ENCODE measurements around the gene LPCAT1. TPM values are rescaled to one million over a fixed set of nuclear protein-coding genes. Genes with fewer than 3 reads are reported as not detected.

Gene LPCAT1
- total RNA-seq, 1 experiment from 2014 or later, result 59.8 TPM

- H3K4me1 ChIP-seq (ENCODE audit: control insufficient read depth, insufficient read depth, low read length), result peaks cover 3% of the 10 kb centered on the region; the same call in 1 of the 2 replicates
Measured at GRCh38 chr5:1550287-1551076, 26.7 kb upstream of the LPCAT1 start.

GRCh38 chr5:1549475-1550030 lies 25.8 kb upstream of the LPCAT1 start:
- Histone ChIP-seq H3K27ac (ENCODE audit: low read length) (no peak overlapping the region), H3K4me1 (ENCODE audit: control insufficient read depth, insufficient read depth, low read length) (peaks cover 3% of the 10 kb centered on the region; the same call in 1 of the 2 replicates), H3K4me3 (ENCODE audit: low read depth in 2 of 2, low read length in 2 of 2) (no peak overlapping the region), H3K9me3 (ENCODE audit: control insufficient read depth, insufficient read depth, low read depth, low read length) (no peaks in the 10 kb centered on the region), H3K36me3 (ENCODE audit: control insufficient read depth, insufficient read depth, low read length) (no peaks in the 10 kb centered on the region), H3K27me3 (ENCODE audit: control insufficient read depth, insufficient read depth, low read length) (no peaks in the 10 kb centered on the region)
- intact Hi-C loops (cut with micrococcal nuclease; ENCODE audit: unreplicated experiment) (no loop called here), in situ Hi-C loops (cut with HindIII; ENCODE audit: low pct_unique_long_range_greater_than_20kb, low sequenced_read_pairs) (no loop called here)
- CTCF ChIA-PET, result no interaction called here
- DNase-seq (ENCODE audit: low read depth, low spot score), result no peak
- POLR2A ChIA-PET, result no interaction called here
- BruUV-seq (replicated peaks), result no TSS peak
- no peak for ATAC-seq
- TF ChIP-seq CTCF (IDR thresholded peaks at IDR 0.05), result no peak
- no peak for TF ChIP-seq REST (IDR thresholded peaks at IDR 0.05; ENCODE audit: insufficient read depth in 1 of 2, low read depth in 2 of 2, low read length in 1 of 2)
- no peak for TF ChIP-seq SIN3A (IDR thresholded peaks at IDR 0.05; ENCODE audit: borderline replicate concordance, insufficient read depth, low read depth, low read length)
- no peak for TF ChIP-seq TCF7L2 (IDR thresholded peaks at IDR 0.05; ENCODE audit: low read depth, low read length)
- no peak for TF ChIP-seq POLR2AphosphoS5 (IDR thresholded peaks at IDR 0.05; ENCODE audit: low read depth, low read length)

More at GRCh38 chr5:1550287-1551076, 26.7 kb upstream of the LPCAT1 start:
- no peaks in the 10 kb centered on the region for H3K36me3 ChIP-seq (ENCODE audit: control insufficient read depth, insufficient read depth, low read length)
- POLR2A ChIA-PET, result no interaction called here
- no peak for TF ChIP-seq CTCF (IDR thresholded peaks at IDR 0.05)
- H3K9me3 ChIP-seq (ENCODE audit: control insufficient read depth, insufficient read depth, low read depth, low read length), result no peaks in the 10 kb centered on the region
- DNase-seq (ENCODE audit: low read depth, low spot score) (no peak), ATAC-seq (no peak)
- intact Hi-C loops (cut with micrococcal nuclease; ENCODE audit: unreplicated experiment) (no loop called here), in situ Hi-C loops (cut with HindIII; ENCODE audit: low pct_unique_long_range_greater_than_20kb, low sequenced_read_pairs) (no loop called here)
- no peaks in the 10 kb centered on the region for H3K27me3 ChIP-seq (ENCODE audit: control insufficient read depth, insufficient read depth, low read length)
- H3K4me3 ChIP-seq (ENCODE audit: low read depth in 2 of 2, low read length in 2 of 2), result no peak overlapping the region
- H3K27ac ChIP-seq (ENCODE audit: low read length), result no peak overlapping the region
- BruUV-seq (replicated peaks), result no TSS peak
- CTCF ChIA-PET, result no interaction called here

Measured in Panc1 (cell line).